ENCODE data around the gene DOCK11. TPM values are rescaled to one million over a fixed set of nuclear protein-coding genes. Genes with fewer than 3 reads are reported as not detected.

DOCK11 gene
- total and polyA plus RNA-seq, 10 of the 15 experiments (the other 5 are each of a cell fraction or from before 2014, with no cell fraction given), result 16.3 to 30.7 (median 19.8) TPM

- Histone ChIP-seq H3K27me3 (replicated peaks in 1 of 2; ENCODE audit: control insufficient read depth in 2 of 2, insufficient read depth in 2 of 2, low read length in 1 of 2) (no peaks in the 10 kb centered on the region), H3K9me3 (replicated peaks; ENCODE audit: control insufficient read depth, insufficient read depth, low read length) (no peaks in the 10 kb centered on the region; the same call in 2 of the 3 replicates), H3K79me2 (ENCODE audit: control insufficient read depth, insufficient read depth, low read length) (no peaks in the 10 kb centered on the region), H4K20me1 (ENCODE audit: control insufficient read depth, insufficient read depth) (no peaks in the 10 kb centered on the region), H3K4me1 (ENCODE audit: control insufficient read depth, insufficient read depth, low read length) (peaks cover 5% of the 10 kb centered on the region), H3K36me3 (ENCODE audit: control insufficient read depth in 2 of 2, insufficient read depth in 2 of 2, low read length in 1 of 2) (no peaks in the 10 kb centered on the region; a peak in 1 of 4 replicates), H3K9ac (ENCODE audit: control insufficient read depth, insufficient read depth, low read length) (no peak overlapping the region), H3K4me3 (no peak overlapping the region), H3K27ac (ENCODE audit: control insufficient read depth, insufficient read depth) (no peak overlapping the region), H3K4me2 (ENCODE audit: control insufficient read depth, insufficient read depth) (no peak overlapping the region), H2AFZ (ENCODE audit: control insufficient read depth, low read depth, low read length) (no peak overlapping the region)
- no peak for FAIRE-seq
- RAD21 ChIA-PET (ENCODE audit: unreplicated experiment), result interaction anchor here (0.8 to 1.1 kb wide), 2 partner anchors 32 to 173 kb away, joined by 3 read pairs; no protein-coding TSS in a partner anchor
- in situ Hi-C loops (cut with MboI) (loop anchor here (10.0 kb wide), 1 partner anchor 170 kb away; no protein-coding TSS in a partner anchor), intact Hi-C loops (cut with micrococcal nuclease; ENCODE audit: unreplicated experiment) (no loop called here)
- SMC1A ChIA-PET (ENCODE audit: uncharacterized antibody, unreplicated experiment), result interaction anchor here (1.3 to 2.7 kb wide), 2 partner anchors 10 to 16 kb away, joined by 3 to 7 read pairs; no protein-coding TSS in a partner anchor
- DNase-seq (ENCODE audit: low read depth, low spot score), result no peak
- no TSS peak for BruUV-seq (replicated peaks)
- CTCF ChIA-PET, result interaction anchor here (0.8 to 1.6 kb wide), 3 partner anchors 9 to 320 kb away, joined by 3 to 7 read pairs (median 3); no protein-coding TSS in a partner anchor
- WGBS (ENCODE audit: insufficient coverage, insufficient replicate concordance, low lambda C conversion rate, missing lambda C conversion rate), result 80% methylated on average over 18 of the region's 18 CpGs
- no peak for ATAC-seq
- POLR2A ChIA-PET, result no interaction called here
- TF ChIP-seq KAT2A (conservative IDR thresholded peaks at IDR 0.05; ENCODE audit: control insufficient read depth, low read depth, low read length) (no peak), ETV6 (conservative IDR thresholded peaks at IDR 0.05 in 1 of 2, IDR thresholded peaks at IDR 0.05 in 1 of 2; ENCODE audit: borderline replicate concordance in 1 of 2, low read depth in 1 of 2) (no peak), NFYA (IDR thresholded peaks at IDR 0.05; ENCODE audit: borderline replicate concordance, low read depth, low read length) (no peak), GATAD2B (conservative IDR thresholded peaks at IDR 0.05; ENCODE audit: low read depth) (no peak), ATF7 (IDR thresholded peaks at IDR 0.05; ENCODE audit: low read depth) (no peak), GABPA (IDR thresholded peaks at IDR 0.05; ENCODE audit: low read depth) (no peak), MTA3 (IDR thresholded peaks at IDR 0.05; ENCODE audit: borderline replicate concordance, low read length) (no peak), ZNF384 (IDR thresholded peaks at IDR 0.05; ENCODE audit: borderline replicate concordance, low read depth, low read length) (no peak), POLR2AphosphoS5 (IDR thresholded peaks at IDR 0.05; ENCODE audit: low read length) (no peak), ASH2L (IDR thresholded peaks at IDR 0.05; ENCODE audit: borderline replicate concordance, low read depth) (no peak), ZNF592 (IDR thresholded peaks at IDR 0.05) (no peak), FOXK2 (IDR thresholded peaks at IDR 0.05) (no peak)
- TF ChIP-seq, protein P1, sequence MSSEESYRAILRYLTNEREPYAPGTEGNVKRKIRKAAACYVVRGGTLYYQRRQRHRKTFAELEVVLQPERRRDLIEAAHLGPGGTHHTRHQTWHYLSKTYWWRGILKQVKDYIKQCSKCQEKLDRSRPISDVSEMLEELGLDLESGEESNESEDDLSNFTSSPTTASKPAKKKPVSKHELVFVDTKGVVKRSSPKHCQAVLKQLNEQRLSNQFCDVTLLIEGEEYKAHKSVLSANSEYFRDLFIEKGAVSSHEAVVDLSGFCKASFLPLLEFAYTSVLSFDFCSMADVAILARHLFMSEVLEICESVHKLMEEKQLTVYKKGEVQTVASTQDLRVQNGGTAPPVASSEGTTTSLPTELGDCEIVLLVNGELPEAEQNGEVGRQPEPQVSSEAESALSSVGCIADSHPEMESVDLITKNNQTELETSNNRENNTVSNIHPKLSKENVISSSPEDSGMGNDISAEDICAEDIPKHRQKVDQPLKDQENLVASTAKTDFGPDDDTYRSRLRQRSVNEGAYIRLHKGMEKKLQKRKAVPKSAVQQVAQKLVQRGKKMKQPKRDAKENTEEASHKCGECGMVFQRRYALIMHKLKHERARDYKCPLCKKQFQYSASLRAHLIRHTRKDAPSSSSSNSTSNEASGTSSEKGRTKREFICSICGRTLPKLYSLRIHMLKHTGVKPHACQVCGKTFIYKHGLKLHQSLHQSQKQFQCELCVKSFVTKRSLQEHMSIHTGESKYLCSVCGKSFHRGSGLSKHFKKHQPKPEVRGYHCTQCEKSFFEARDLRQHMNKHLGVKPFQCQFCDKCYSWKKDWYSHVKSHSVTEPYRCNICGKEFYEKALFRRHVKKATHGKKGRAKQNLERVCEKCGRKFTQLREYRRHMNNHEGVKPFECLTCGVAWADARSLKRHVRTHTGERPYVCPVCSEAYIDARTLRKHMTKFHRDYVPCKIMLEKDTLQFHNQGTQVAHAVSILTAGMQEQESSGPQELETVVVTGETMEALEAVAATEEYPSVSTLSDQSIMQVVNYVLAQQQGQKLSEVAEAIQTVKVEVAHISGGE (CRISPR knock-in tag; IDR thresholded peaks at IDR 0.05), result no peak
- TF ChIP-seq, protein P2, sequence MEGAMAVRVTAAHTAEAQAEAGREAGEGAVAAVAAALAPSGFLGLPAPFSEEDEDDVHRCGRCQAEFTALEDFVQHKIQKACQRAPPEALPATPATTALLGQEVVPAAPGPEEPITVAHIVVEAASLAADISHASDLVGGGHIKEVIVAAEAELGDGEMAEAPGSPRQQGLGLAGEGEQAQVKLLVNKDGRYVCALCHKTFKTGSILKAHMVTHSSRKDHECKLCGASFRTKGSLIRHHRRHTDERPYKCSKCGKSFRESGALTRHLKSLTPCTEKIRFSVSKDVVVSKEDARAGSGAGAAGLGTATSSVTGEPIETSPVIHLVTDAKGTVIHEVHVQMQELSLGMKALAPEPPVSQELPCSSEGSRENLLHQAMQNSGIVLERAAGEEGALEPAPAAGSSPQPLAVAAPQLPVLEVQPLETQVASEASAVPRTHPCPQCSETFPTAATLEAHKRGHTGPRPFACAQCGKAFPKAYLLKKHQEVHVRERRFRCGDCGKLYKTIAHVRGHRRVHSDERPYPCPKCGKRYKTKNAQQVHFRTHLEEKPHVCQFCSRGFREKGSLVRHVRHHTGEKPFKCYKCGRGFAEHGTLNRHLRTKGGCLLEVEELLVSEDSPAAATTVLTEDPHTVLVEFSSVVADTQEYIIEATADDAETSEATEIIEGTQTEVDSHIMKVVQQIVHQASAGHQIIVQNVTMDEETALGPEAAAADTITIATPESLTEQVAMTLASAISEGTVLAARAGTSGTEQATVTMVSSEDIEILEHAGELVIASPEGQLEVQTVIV (IDR thresholded peaks at IDR 0.05; ENCODE audit: borderline replicate concordance, partially characterized antibody), result no peak
These were observed 138.7 kb downstream of the DOCK11 start for GRCh38 chrX:118634336-118634735.
